HG02870 (cell line): ENCODE measurements around the gene RAI1.
"Not testable (repeated sequence)": the region's sequence is repeated elsewhere in the genome, so short reads cannot be mapped to it uniquely, and the experiment has no call there.

Experiments used
- ATAC-seq: cut with Tn5 transposase; IDR thresholded peaks from one replicate; pipeline ENCODE4 v1.9.1; 2021; ENCODE audit warnings: mild to moderate bottlenecking, moderate library complexity; ENCODE audit not compliant: unreplicated experiment

RAI1 gene

DNA sequence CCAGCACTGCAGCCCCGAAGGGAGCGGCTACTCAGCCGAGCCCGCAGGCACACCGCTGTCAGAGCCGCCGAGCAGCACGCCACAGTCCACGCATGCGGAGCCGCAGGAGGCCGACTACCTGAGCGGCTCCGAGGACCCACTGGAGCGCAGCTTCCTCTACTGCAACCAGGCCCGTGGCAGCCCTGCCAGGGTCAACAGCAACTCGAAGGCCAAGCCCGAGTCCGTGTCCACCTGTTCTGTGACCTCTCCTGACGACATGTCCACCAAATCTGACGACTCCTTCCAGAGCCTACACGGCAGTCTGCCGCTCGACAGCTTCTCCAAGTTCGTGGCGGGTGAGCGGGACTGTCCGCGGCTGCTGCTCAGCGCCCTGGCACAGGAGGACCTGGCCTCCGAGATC, 113.1 kb downstream of the RAI1 start:
- no peak for ATAC-seq

DNA sequence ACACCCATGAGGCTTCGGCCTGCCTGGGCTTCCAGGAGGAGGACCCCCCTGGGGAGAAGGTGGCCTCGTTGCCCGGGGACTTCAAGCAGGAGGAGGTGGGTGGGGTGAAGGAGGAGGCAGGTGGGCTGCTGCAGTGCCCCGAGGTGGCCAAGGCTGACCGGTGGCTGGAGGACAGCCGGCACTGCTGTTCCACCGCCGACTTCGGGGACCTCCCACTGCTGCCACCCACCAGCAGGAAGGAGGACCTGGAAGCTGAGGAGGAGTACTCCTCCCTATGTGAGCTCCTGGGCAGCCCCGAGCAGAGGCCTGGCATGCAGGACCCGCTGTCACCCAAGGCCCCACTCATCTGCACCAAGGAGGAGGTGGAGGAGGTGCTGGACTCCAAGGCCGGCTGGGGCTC, 114.0 kb downstream of the RAI1 start:
- ATAC-seq = no peak

DNA sequence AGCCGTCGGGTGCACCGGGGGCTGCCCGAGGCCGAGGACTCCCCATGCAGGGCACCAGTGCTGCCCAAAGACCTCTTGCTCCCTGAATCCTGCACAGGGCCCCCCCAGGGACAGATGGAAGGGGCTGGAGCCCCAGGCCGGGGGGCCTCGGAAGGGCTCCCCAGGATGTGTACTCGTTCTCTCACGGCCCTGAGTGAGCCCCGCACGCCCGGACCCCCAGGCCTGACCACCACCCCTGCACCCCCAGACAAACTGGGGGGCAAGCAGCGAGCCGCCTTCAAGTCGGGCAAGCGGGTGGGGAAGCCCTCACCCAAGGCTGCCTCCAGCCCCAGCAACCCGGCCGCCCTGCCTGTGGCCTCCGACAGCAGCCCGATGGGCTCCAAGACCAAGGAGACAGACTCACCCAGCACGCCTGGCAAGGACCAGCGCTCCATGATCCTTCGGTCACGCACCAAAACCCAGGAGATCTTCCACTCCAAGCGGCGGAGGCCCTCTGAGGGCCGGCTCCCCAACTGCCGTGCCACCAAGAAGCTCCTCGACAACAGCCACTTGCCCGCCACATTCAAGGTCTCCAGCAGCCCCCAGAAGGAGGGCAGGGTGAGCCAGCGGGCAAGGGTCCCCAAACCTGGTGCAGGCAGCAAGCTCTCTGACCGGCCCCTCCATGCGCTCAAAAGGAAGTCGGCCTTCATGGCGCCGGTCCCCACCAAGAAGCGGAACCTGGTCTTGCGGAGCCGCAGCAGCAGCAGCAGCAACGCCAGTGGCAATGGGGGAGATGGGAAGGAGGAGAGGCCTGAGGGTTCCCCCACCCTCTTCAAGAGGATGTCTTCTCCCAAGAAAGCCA, 114.9 kb downstream of the RAI1 start:
- ATAC-seq = no peak

DNA sequence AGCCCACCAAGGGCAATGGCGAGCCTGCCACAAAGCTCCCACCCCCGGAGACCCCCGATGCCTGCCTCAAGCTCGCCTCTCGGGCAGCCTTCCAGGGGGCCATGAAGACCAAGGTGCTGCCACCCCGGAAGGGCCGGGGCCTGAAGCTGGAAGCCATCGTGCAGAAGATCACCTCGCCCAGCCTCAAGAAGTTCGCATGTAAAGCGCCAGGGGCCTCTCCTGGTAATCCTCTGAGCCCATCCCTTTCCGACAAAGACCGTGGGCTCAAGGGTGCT, 115.5 kb downstream of the RAI1 start:
- ATAC-seq = no peak

DNA sequence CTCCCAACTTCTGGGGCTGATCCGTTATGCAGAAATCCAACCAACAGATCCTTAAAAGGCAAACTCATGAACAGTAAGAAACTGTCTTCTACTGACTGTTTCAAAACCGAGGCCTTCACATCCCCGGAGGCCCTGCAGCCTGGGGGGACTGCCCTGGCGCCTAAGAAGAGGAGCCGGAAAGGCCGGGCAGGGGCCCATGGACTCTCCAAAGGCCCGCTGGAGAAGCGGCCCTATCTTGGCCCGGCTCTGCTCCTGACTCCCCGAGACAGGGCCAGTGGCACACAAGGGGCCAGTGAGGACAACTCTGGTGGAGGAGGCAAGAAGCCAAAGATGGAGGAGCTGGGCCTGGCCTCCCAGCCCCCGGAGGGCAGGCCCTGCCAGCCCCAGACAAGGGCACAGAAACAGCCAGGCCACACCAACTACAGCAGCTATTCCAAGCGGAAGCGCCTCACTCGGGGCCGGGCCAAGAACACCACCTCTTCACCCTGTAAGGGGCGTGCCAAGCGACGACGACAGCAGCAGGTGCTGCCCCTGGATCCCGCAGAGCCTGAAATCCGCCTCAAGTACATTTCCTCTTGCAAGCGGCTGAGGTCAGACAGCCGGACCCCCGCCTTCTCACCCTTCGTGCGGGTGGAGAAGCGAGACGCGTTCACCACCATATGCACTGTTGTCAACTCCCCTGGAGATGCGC, 116.0 kb downstream of the RAI1 start:
- no peak for ATAC-seq

DNA sequence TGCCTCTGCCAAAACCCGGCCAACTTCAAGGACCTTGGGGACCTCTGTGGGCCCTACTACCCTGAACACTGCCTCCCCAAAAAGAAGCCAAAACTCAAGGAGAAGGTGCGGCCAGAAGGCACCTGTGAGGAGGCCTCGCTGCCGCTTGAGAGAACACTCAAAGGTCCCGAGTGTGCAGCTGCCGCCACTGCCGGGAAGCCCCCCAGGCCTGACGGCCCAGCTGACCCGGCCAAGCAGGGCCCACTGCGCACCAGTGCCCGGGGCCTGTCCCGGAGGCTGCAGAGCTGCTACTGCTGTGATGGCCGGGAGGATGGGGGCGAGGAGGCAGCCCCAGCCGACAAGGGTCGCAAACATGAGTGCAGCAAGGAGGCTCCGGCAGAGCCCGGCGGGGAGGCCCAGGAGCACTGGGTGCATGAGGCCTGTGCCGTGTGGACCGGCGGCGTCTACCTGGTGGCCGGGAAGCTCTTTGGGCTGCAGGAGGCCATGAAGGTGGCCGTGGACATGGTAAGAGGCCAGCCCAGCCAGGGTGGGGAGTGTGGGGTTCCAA, 116.8 kb downstream of the RAI1 start:
- ATAC-seq = no peak

DNA sequence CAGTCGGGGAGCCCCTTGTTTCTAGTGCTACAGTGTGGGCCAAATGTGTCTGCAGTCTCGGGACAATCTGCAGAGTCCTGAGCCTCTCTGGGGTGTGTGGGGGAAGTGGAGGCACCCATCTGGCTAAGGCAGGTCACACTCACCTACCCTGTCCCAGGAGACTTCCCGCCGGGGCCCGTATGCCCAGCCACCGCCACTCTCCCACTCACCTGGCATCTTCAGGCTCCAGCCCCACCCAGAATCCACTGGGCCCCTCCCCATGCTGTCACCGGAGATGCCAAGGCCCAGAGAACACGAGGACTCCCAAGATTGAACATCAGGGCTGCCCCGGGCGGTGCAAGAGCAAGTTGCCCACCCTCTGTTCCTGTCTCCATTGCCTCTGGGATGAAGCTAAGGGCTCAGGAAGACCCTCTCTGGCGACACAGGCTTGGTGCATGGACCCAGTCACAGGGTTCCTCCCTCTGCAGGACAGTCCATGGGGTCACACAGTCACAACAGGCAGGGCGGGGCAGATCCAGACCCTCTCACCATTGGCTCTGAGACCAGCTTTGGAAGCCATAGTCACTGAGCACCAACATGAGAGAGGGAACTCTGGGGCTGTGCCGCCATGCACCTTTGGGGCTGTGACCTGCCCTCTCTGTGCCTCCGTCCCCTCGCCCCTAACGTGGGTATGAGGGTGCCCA, 117.5 kb downstream of the RAI1 start:
- no peak for ATAC-seq

DNA sequence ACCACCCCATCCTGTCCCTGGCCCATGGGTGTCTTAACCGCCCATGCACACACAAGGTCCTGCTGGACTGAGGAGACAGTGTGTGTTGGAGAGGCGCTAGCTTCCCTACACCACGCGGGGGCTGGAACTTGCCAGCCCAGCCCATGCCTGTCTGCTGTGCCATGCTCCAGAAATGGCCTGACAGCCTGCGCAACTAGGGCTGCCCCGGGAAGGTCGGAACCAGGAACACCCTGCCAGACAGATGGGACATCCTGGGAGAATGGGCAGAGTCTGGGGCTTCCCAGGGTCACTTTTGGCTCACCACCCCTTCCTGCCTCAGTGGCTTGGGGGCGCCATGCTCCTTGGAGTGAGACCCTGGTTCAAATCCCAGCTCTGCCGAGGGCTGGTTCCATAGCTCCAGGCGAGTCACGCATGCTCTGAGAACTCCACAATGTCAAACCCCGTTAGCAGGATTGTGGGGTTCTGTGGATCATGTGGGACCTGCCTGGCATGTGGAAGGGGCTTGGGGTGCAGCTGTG, 119.3 kb downstream of the RAI1 start:
- no peak for ATAC-seq

DNA sequence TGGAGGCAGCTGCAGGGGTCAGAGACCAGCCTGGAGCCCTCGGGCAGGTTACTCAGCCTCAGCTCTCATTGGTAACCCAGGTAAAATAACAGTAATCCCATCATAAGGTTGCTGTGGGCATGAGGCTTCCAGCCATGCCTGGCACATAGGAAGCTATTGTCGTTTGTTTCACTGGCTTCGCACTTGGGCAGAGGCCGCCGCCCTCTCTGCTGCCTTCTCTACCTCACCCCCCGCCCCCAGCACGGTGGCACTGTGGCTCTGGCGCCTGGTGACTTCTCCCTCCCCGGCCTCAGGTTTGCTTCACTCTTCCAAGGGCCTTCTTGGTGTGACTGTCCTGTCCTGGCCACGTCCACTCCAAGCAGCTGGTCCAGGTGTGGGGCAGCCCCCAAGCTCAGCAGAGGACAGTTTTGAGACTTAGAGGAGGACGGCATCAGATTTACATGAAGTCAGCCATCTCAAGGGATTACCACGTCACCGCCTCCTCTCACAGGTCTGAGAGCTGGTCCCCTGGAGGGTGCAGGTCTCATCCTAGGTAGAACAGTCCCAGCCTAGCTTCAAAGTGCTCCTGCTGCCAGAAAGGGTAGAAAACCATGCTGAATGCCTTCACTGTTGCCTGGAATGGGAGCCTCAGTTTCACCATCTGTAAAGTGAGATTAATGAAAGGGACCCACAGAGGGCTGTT, 120.7 kb downstream of the RAI1 start:
- ATAC-seq = no peak

DNA sequence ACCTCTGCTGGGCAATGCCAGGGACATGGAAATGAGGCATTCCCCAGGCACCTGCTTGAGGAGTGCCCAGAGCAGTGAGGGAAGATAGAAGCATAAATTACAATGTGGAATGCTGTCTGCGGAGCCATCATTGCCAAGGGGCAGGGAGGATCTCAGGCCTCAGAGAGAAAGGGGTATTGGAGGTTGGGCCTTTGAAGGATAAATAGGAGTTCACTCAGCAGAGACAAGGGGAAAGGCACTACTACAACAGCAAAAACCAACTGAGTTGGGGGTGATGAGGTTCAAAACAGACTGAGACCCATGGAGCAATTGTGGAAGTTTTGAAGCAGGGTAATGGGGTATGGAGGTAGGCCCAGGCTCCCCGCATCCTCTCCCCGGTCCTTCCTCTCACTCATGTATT, 122.7 kb downstream of the RAI1 start:
- ATAC-seq = no peak

DNA sequence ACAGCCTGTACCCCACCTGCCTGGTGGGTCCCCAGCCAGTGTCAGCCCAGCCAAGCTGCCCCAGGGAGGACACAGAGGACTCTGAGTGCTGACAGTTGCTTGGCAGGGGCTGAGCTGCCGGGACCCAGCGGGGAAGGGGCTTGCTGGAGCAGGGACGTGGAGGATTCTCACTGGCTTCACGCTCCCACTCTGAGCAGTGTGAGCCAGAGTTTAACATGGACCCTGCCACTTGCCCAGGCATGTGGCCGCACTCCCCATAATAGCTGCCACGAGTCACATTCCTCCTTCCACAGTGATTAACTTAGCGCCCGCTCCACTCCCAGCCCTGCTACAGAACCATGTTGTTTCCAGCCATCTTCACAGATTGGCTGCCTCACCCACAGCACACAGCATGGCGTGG, 124.3 kb downstream of the RAI1 start:
- no peak for ATAC-seq

DNA sequence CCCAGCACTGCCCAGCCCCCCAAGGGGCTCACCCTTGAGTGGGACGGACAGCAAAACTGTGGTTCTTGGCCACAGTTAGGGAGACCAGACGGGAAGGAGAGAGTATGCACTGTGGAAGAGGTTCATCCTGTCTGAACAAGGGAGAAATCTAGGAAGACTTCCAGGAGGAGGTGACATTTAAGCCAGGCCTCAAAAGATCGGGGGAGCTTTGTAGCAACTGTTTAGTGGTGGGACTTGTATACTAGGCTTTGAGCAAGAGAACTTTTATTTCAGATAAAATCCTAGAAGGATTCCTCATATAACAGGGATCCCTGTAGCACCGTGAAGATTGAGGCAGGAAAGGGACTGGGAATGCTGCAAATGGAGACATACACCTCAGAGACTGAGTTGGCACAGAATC, 124.8 kb downstream of the RAI1 start:
- ATAC-seq = no peak

DNA sequence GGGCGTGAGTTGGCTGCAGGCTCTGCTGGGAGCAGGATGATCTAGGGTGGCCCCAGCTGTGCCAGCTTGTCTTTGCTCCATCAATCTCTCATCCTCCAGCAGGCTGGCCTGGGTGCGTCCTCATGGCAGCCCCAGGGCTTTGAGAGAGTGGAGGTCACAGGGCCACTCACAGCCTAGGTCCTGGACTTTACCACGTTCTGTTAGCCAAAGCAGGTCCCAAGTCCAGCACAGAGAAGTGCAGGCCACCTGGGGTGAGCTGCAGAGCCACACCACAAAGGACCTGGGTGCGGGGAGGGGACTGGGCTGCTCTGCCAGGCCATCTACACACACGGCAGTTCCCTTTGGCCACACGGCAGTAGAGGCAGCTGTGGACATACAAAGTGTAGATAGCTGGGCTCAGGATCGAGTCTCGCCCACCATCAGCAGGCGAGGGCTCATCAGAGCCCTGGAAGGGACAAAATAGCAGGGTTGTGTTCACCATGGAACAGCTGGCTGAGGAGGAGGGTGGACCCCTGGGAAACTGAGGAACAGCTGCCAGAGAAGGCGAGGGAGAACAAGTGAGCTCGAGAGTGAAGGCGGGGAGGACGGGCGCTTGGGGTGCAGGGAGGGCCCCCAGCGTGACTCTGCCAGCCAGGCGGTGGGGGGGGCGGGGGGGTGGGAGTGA, 125.5 kb downstream of the RAI1 start:
- ATAC-seq = no peak

DNA sequence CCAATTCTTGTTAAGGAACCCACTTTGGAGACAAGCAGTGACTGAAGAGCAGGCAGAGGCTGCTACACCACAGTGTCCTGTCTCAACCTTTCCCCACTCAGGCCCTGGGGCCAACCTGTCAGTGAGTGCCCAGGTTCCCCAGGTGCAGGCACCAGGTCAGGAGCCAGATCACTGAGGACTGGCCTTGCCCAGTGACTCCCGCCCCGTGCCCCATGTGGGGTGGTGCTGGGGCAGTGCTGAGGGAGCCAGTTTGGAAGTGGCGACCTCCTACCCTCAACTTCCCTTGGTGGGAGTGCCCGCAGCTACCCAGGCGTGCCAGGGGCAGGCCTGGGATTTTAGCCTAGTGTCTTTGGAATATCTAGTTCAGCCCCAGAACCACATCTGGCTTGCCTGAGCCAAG, 126.2 kb downstream of the RAI1 start:
- no peak for ATAC-seq

DNA sequence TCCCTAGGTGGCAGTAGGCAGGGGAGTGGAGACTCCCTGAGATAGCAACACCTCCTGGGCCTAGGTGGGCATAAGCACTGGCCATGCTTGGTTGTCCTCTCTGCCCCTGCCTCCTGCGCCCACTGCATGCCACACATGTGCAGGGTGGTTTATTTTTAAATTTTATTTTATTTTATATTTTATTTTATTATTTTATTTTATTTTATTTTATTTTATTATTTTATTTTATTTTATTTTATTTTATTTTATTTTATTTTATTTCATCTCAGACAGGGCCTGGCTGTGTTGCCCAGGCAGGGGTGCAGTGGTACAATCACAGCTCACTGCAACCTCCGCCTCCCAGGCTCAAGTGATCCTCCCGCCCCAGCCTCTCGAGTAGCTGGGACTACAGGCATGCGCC, 126.9 kb downstream of the RAI1 start:
- not testable (repeated sequence) for ATAC-seq

DNA sequence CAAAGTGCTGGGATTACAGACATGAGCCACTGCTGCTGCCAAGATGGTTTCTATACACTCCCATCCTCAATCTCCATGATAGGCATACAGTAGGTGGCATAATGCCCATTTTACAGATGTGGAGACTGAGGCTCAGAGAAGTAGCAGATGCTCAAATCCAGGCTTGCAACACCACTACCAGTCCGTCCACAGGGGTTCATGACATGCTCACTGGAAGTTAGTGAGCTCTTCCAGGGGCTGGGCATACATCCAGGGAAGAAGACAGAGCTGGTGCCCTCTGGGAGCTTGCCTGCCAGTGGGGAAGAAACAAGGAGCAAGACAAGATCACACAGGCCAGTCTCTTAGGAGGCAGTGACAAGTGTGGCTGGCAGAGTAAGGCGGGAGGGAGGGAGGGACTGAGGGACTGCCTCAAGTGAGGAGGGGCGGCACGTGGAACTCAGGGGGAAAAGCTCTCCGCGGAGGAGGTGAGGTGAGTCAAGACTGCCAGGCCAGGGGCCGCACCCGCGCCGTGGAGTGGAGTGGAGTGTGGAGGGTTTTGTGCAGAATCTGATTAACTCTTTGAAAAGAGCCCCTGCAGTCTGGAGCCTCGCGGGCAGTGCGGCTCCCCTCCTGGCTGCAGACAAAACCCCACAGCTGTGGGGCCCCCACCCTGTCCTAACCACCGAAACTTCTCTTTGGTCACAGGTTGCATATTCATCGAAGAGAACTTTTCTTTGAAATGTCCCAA, 127.6 kb downstream of the RAI1 start:
- peak; percentile 73 for ATAC-seq

DNA sequence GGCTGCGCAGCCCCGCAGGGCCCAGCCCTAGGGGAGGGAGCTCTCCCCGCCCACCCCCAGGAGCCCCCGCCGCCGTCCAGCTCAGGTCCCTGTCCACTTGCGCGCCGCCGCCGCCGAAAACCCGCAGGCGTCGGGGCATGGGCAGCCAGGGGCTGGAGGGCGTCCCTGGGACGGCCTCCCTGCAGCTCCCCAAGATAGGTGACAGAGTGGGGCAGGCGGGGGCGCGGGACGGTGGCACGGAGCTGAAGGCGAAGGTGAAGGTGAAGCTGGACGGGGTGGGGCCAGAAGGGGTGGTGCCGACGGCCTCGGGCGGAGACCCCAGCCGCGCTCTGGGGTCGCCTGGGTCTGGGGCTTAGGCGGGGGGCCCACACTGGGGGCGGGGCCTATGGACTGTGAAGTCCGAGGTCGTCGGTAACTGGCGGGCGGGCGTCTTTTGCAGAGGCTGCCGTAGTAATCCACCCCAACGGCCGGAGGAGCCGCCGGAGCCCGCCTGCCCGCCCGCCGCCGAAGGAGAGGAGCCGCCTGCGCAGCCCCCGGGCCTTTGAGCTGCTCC, 128.3 kb downstream of the RAI1 start:
- ATAC-seq = no peak

DNA sequence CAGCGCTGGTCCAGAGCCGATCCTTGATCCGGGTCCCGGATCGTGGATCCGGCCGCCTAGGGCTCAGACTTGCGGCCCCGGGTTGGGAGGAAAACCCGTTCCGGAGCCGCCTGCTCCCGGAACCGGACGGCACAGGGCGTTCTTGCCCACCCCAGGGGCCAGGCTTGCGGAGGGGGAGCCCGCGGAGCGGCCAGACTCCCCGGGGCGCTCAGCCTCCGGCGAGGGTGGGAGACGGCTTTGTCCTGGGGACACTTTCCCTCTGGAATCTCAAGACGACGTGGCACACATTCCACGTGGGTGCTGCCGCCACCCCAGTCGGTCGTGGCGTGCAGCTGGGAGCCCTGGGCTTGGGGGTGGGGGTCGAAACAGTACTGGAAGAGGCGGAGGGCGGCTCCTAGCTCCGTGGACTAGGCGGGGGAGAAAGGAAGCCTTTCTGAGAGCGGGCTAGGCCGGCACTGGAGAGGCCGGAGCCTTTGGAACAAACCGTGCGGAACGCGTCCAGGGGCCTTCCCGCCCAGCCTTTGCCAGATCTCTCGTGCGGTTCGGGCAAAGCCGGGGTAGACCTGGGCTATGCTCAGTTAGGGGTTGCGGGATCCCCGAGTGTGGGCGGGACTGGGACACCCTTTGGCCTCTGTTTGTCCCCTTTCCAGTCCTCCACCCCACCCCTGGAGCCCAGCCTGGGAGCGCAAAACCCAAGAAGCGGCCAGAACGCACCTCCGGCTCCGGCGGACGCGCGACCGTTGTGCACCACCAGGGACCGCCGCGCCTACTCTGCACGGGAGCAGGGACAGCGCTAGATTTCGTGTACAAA, 129.0 kb downstream of the RAI1 start:
- ATAC-seq = no peak

DNA sequence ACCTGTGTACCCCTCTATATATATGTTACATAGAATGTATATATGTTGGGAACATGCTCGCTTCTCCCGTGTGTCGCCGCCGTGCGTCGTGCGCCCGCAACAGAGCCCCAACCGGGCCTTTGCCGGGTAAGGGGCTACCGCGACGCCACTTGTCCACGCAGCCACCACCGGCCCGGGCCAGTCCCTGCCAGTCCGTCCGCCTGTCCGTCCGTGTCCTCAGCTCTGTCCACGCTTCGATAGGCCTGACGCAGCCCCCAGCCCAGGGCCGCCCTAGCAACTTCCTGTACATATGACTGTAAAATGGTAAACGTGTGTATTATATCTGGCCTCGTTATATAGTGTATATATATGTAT, 129.6 kb downstream of the RAI1 start:
- ATAC-seq = no peak
